ENCODE results near the gene MYOZ3.

DNA sequence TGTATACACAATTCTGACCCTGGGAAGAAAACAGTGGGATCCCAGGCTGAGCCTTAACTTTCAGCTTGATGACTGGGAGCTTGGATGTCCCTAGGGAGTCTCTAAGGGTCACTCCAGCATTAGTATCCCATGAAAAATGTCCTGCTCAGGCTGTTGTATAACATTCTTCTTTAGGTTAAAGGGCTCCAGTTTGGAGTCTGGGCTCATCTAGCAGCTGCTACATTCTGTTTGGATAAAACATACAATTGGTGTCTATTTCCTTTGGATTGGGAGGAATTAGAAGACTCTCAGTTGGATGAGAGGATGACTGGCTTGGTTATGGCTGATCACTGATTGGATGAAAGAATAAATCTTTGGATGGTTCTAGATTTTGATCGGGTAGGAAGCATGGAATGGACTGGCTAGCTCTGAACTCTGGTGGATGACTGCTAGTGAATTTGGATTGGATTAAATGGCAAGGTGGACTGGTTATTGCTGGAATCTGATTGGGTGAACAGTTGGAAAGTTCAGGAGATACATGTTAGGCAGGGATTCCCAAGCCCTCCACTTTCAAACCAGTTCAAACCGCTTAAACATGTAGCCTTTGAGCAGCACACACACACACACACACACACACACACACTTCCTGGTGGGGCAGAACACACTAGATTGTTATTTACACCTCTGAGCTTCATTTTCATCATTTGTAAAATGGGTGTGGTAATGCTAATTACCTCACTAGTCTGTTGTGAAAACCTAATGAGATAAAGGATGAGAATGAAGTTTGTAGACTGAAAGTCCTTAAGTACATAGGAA, 7.1 kb upstream of the MYOZ3 start:
- TF ChIP-seq EZH2 (IDR thresholded peaks at IDR 0.05; ENCODE audit: insufficient read depth, poor library complexity, severe bottlenecking) (no peak), EZH2phosphoT487 (IDR thresholded peaks at IDR 0.05; ENCODE audit: insufficient read depth, low read depth) (no peak)
